HL-60 (cell line): ENCODE data around the gene ADM.

ENCODE experiments used
- CTCF ChIP-seq: IDR thresholded peaks from one replicate; pipeline ENCODE4 v1.5.1; 2011; ENCODE audit warnings: low read length, control low read depth, inconsistent platforms; ENCODE audit not compliant: insufficient read depth
- GABPA ChIP-seq: IDR thresholded peaks from 2 replicates; pipeline ENCODE4 v1.6.1; 2012; ENCODE audit warnings: low read depth
- REST ChIP-seq: IDR thresholded peaks from 2 replicates; pipeline ENCODE4 v1.6.1; 2012; ENCODE audit warnings: low read depth; ENCODE audit not compliant: insufficient replicate concordance

- TF ChIP-seq CTCF: no peak
- no peak for TF ChIP-seq GABPA
- TF ChIP-seq REST: no peak
These were observed 44.9 kb downstream of the ADM start for GRCh38 chr11:10349806-10350205.
